C4-2B (cell line): ENCODE results near the gene MTRF1.

ENCODE experiments used
- H3K27ac ChIP-seq: fragments of 450-650 bp; 2 replicates; pipeline ENCODE4 v1.5.1; 2017
- ZFX ChIP-seq: fragments of 450-650 bp; IDR thresholded peaks from 2 replicates; pipeline ENCODE4 v1.6.1; 2017
- TF ChIP-seq, protein P1 (sequence below): fragments of 450-650 bp; conservative IDR thresholded peaks from 2 replicates; pipeline ENCODE4 v1.5.1; 2017; ENCODE audit warnings: mild to moderate bottlenecking

The MTRF1 gene

GRCh38 chr13:41306271-41307145, 43.1 kb upstream of the MTRF1 start:
- H3K27ac ChIP-seq: no peak overlapping the region
- TF ChIP-seq, protein P1, sequence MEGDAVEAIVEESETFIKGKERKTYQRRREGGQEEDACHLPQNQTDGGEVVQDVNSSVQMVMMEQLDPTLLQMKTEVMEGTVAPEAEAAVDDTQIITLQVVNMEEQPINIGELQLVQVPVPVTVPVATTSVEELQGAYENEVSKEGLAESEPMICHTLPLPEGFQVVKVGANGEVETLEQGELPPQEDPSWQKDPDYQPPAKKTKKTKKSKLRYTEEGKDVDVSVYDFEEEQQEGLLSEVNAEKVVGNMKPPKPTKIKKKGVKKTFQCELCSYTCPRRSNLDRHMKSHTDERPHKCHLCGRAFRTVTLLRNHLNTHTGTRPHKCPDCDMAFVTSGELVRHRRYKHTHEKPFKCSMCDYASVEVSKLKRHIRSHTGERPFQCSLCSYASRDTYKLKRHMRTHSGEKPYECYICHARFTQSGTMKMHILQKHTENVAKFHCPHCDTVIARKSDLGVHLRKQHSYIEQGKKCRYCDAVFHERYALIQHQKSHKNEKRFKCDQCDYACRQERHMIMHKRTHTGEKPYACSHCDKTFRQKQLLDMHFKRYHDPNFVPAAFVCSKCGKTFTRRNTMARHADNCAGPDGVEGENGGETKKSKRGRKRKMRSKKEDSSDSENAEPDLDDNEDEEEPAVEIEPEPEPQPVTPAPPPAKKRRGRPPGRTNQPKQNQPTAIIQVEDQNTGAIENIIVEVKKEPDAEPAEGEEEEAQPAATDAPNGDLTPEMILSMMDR: no peak
- no peak for TF ChIP-seq ZFX

DNA sequence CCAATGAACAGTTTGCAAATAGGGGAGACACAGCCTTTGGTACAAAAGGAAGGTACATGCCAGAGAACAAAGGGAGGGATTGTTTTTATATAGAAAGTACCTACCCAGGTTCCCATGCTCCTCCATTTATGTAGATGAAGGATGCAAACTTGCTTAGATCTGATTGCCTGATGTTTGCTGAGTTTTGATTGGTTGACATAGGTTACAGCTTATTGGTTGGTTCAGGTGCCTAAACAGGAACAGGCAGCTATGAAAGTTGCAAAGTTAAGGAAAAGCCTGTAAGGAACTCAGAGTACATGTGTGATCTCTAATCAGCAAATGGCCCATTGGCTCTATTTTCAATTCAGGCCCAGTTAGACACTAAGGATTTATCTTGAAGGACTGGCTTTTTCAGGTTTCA, 41.2 kb upstream of the MTRF1 start:
- no peak for TF ChIP-seq ZFX
- TF ChIP-seq, protein P1: no peak
- H3K27ac ChIP-seq: no peak overlapping the region

DNA sequence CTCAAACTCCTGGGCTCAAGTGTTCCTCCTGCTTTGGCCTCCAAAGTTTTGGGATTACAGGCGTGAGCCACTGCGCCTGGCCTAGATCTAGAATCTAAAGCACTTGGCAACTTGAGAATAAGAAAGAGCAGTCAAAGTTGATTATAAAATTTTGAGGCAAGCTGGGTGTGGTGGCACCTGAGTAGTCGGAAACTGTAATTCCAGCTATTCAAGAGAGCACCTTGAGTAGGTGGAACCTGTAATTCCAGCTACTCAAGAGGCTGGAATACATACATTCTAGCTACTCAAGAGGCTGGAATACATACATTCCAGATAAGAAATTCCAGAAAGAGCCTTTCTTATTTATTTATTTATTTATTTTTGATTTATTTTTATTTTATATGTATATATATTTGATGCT, 39.4 kb upstream of the MTRF1 start:
- no peak overlapping the region for H3K27ac ChIP-seq
- TF ChIP-seq, protein P1: no peak
- no peak for TF ChIP-seq ZFX

DNA sequence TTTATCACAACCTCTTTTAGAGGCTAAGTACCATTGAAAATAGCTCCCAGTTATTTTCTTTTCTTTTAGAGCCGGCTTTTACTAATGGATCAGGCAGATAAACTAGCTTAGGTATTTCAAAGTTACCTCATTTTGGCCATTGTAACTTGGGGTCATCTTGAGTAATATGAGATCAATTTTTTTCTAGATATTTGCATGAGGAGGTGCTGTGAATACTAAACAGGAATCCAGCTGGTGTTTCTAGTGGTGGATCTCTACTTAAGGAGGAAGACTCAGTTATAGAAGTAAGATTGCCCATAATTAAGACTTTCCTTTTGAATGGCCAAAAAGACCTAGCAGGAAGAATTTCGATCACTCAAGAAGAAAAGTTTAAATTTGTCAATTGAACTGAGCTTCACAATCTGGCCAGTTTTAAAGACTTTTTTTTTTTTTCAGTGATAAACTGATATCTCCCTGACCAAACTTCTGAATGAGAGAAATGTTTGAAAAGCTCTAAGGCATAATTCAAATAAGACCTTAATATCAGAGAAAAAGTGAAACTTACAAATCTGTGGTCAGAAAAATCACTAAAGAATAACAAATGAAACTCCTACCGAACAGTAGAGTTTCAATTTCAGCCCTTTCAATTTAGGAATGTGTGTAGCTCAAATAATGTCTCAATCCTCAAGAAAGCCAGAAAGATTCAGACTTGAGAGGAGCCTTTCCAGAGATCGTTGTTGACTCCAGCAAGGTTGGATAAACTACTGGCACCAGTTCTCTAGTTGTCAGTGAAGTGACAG, 36.1 kb upstream of the MTRF1 start:
- no peak for TF ChIP-seq ZFX
- TF ChIP-seq, protein P1: no peak
- H3K27ac ChIP-seq: no peak overlapping the region

DNA sequence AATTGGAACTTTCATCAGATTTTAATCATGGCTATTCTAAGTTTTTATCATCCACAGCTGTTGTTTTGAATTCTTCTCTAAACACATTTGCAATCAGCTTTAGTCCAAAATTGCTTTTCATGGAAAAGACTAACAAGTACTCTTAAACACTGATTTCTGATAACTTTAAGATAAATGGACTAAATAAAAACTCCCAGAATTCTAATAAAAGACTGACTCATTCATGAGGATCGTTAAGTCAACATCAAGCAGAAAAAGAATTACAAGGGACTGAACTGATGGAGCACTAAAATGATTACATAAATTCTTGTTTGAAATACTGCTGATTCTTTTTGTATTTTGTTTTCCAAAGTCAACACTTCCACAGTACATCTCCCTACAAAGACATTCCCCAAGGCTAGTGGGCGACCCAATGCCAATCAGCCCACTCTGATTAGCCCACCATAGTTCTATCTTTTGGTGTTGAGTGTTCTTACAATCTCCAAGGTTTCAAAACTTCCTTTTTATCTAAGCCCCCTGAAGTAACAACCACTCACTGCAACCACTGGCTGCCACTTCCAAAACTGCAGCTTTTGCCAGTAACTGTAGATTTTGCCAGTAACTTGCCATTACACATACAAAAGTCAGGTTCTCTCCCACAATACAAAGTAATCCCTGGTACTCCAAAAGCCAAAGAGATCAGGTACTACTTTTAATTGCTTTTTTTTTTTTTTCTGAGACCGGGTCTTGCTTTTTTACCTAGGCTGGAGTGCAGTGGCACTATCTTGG, 33.7 kb upstream of the MTRF1 start:
- TF ChIP-seq, protein P1: no peak
- no peak for TF ChIP-seq ZFX
- H3K27ac ChIP-seq: no peak overlapping the region

GRCh38 chr13:41295973-41296372, 32.6 kb upstream of the MTRF1 start:
- no peak overlapping the region for H3K27ac ChIP-seq
- TF ChIP-seq, protein P1: no peak
- TF ChIP-seq ZFX: no peak
